GM19468 (cell line): ENCODE data around the gene DLG4.
A peak's percentile ranks its signal among the peaks of the same experiment; 100 is the strongest.

Experiments
- ATAC-seq: cut with Tn5 transposase; IDR thresholded peaks from one replicate; pipeline ENCODE4 v1.9.1; 2021; ENCODE audit warnings: mild to moderate bottlenecking, moderate library complexity, moderate number of reproducible peaks; ENCODE audit not compliant: unreplicated experiment; ENCODE audit errors: extremely low read depth

DLG4 gene

DNA sequence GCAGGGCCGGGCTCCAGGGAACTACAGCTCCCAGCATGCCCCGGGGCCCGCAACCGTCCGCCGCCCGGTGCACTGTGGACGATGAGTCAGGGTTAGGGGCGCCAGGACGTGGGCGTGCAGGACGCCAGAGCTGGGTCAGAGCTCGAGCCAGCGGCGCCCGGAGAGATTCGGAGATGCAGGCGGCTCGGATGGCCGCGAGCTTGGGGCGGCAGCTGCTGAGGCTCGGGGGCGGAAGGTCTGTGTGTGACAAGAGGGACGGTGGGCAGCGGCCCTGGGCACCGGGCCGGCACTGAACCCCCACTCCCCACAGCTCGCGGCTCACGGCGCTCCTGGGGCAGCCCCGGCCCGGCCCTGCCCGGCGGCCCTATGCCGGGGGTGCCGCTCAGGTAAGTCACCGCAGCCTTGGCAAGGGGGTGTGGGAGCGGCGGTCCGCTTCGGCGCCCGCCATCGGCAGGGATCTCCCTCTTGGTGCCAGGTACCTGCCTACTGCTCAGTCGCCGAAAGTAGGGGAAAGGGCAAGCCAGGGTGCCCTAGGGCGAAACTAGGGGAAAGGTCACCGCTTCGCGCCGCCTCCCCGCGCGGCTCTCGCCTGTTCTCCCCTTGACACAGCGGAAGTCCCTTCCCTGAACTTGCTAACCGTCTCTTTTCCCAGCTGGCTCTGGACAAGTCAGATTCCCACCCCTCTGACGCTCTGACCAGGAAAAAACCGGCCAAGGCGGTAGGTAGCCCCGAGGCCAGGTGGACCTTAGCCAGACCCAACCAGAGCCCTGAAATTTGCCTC, at the start of gene DLG4, which contains the start of gene ACADVL:
Gene DLG4, minus strand, starts transcription at position 25 of the 781 bp plus-strand sequence.
Gene ACADVL, plus strand, starts transcription at position 127 of the 781 bp plus-strand sequence. Its CDS starts 47 bp downstream, at position 174.
- no peak for ATAC-seq

DNA sequence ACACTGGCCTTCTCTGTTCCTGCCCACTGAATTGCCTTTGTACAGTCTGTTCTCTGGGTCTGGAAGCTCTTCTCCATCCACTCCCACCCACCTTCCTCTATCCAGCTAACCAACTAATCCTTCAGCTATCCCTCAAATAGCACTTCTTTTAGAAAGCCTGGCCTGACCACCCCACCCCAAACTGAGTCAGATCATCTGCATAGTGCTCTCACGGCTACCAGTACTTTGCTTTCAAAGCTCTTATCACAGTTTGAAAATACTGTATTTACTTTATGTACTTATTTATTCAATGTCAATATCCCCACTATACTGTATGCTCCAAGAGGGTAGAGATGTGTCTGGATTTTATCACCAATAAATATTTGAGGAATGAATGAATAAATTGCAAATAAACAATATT, 47.1 kb upstream of the DLG4 start:
- no peak for ATAC-seq

DNA sequence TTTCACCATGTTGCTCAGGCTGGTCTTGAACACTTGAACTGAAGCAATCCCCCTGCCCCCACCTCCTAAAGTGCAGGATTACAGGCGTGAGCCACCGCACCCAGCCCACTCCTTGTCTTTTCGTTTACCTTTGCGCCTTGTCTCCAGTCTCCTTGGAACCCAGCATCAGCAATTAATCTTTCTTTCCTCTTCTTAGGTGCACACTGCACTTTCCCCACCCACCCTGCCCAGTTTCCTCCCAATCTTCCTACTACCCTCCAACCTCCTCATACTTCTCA, 44.1 kb upstream of the DLG4 start:
- no peak for ATAC-seq

DNA sequence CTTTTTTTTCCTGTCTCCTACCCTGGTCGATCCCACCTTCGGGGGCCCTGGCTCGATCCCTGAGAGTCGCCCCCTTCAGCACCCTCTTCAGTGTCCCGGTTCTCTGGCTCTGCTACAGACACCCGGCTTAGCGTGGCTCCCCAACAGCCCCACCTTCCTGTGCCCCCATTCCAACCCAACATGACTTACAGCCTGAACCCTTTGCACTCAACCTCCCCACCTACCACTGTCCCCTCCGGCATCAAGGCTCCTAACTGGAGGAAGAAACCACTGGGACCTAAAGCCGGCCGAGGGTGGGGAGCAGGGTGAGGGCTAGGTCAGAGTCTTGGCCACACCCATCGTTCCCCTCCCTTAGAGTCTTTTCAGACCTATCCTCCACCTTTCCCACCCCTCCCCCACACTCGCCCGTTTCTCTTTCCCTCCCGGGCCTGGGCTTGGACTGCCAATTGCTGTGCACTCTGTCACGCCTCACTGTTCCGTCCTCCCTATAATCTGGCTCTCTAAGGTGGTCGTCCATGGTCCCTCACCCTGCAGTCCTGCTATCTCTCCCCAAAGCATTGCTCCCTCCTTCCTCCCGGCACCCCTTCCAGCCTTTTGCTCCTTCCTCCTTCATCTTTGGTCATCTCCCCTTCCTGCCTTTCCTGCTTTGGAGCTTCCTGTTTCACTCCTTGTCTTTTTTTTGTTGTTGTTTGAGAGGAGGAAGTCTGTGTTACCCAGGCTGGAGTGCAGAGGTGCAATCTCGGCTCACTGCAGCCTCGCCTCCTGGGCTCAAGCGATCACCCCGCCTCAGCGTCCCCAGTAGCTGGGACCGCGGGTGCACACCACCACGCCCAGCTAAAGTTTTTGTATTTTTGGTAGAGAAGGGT, 43.5 kb upstream of the DLG4 start:
- no peak for ATAC-seq

DNA sequence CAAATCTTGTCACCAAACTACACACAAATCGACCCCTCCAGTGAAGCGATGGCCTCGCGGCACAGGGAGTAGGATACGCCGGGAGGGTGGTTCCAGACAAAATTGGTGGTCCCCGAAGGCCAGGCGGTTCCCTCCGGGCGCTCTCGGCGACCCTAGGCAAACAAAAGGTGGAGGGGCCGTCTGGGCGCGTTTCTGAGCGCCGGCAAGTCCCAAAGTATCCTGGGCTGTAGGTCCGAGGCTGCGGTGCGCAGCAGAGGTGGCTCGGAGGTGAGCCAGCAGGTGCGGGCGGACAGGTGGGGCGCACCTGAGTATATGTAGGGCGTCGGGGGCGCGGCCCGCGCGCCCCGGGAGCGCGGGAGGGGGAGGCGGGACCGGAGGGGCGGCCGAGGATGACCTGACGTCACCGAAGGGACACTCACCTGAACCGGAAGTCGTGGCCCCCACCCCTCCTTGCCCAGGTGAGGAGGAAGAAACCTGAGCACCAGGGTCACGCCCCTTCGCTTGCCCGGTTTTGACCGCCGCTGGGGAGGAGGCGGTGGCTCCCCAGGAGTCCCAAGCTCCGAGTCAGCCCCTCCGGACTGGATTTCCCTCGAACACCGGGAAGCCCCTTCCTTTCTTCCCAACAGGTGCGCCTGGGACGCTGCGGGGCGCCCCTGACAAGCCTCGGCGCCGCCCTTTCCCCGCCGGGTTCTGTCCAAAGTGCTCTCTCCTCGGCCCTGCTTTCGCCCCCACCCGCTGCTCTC, 42.7 kb upstream of the DLG4 start, which contains the start of gene CLDN7:
Gene CLDN7, minus strand, starts transcription at position 287 of the 743 bp plus-strand sequence. CDS start 435 bp downstream, outside the sequence.
- no peak for ATAC-seq

DNA sequence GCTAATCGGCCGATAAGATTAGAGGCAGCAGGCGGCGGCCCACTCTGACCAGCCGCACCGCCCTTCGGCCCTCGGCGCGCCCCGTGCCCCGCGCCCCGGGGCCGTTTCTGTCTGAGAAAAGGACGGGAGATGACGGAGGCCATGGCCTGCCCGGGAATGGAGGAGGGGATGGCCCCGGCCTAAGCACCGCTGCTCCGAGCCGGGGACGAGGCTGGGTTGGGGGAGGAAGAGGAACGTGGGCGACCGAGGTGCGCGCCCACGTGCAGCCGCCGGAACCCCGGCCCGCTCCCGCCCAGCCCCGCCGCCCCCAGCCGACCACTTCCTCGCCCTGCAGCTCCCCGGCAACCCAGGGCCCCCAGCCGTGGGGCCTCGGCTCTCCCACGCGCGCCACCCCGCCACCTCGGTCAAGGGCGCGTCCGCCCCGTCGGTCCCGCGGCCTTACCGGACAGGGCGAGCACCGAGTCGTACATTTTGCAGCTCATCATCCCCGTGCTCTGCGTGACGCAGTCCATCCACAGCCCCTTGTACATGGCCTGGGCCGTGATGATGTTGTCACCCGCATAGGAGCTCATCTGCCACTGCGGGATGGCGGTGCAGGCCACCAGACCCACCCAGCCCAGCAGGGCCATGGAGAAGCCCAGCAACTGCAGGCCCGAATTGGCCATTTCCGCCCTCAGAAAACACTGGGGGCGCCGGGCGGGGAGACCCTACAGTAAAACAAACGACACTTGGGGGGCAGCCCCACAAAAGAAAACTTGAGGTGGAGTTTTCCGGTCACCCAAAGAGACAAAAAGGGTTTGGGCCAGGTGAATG, 41.9 kb upstream of the DLG4 start:
- no peak for ATAC-seq

DNA sequence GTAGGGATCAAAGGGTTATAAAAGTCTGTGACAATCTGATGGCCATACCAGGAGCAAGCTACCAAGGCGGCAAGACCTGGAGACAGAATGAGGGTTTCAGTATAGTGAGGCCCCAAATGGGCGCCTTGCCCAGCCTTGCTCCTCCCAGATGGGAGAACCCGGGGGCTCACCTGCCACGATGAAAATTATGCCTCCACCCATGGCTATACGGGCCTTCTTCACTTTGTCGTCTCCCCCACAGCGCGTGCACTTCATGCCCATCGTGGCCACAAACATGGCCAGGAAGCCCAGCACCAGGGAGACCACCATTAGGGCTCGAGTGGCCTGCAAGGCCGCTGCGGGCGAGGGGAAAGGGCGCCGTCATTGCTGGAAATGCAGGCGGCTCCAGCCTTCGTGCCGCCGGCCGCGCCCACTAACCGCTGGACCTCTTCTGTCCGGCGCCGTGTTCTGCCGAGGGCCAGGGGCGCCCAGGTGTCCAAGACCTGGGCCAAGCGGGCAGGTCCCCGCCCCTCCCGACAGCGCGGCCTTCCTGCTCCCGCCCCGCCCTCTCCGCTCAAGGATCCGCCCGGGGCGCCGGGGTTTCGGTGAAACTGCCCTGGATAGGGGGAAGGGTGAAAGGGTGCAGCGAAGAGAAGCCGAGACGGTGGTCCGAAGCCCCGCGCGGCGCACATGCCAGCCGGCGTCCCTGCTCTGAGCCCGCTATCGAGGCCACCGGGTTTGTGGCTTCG, 41.2 kb upstream of the DLG4 start:
- ATAC-seq, result no peak

DNA sequence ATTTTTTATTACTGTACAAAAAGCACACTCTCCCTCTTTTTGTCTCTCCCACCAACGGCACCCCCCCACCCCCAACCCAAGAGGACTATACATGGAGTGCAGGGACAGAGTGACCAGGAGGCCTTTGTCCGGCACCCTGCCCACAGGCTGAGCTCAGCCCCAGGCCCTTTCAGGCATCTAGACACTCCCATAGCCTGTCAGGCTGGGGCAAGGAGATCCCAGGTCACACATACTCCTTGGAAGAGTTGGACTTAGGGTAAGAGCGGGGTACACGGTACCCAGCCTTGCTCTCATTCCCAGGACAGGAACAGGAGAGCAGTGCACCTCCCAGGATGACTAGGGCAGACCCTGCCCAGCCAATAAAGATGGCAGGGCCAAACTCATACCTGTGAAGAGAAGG, 40.5 kb upstream of the DLG4 start:
- ATAC-seq, result no peak

DNA sequence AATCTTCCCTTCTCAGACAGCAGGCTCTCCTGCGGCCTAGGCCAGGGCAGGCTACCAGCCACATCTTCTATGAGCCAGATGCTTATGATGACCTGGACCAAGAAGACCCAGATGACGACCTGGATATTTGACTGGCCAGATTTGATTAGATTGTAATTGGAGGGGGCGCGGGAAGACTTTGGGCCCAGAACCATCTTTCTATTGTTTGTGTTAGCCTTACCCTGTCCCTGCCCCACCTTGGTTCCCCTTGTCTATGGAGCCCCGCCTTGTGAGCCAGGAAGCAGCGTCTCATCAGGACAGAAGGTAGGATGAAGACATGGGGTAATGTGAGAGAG, 39.9 kb upstream of the DLG4 start:
- no peak for ATAC-seq

DNA sequence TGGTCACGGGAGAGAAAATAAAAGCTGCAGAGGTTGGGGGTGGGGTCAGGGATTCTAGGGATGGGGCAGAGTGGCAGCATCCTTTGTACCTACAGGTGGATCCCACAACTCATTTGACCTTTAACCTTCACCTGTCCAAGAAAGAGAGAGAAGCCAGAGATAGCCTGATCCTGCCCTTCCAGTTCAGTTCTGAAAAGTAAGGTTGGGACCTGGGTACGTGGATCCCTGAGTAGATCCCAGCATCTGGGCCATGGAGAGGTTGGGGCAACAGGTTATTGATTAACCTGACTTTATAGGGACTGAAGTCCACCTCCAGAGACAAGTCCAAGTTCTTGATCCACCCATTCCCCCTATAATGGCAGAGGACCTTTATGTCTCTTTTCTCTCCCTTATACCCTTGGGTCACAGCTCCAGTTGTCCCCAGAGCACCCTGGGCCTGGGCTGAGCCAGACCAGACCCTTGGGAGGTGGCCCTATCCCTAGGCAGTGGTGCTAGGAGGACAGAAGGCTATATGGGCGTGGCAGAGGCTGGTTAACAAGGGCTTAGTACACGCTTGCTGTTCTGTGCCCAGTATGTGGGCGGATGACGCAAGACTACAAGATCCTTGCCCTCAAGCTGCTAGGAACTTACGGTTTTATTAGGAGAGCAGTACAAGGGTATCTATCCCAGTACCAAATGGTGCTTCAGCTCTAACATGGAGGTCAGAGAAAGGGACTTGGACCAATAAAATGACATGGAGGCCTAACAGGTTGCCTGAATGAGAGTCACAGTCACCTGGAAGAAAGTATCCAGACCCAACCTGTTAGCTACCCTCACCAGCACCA, 39.3 kb upstream of the DLG4 start:
- ATAC-seq, result no peak

DNA sequence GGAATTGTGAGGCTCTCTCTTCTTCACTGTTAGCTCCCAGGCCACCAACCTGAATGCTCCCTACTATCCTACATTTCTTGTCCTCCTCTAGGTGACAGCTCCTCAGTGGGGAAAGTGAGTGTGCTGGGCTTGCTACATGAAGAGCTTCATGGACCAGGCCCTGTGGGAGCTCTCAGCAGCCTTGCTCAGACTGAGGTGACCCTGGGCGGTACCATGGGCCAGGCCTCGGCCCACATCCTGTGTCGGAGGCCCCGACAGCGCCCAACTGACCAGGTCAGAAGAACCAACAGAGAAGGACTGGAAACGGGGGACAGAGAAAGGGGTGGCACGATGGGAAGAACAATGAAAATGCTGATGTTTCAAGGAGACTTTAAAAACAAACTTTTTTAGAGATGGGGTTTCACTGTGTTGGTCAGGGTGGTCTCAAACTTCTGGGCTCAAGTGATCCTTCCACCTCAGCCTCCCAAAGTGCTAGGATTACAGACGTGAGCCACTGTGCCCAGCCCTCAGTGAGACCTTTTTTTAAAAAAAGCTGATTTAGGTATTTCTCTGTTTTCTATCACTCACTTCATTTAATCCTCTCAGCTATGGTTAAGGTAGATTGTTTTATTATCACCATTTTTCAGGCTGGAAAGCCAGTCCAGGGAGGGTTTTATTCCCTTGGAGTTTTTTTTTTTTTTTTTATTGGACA, 37.3 kb upstream of the DLG4 start:
- ATAC-seq, result no peak

DNA sequence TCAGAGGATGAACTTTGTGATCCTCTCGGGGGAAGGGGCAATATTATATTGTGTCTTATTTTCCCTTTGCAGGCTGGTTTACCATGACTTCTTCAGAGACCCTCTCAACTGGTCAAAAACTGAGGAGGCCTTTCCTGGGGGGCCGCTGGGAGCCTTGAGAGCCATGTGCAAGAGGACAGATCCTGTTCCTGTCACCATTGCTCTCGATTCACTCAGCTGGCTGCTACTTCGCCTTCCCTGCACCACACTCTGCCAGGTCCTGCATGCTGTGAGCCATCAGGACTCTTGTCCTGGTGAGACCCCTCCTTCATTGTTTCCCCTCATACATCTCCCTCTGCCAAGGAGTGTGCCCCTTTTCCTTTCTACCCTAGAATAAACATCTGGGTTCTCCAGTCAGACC, 34.9 kb upstream of the DLG4 start:
- ATAC-seq, result no peak

DNA sequence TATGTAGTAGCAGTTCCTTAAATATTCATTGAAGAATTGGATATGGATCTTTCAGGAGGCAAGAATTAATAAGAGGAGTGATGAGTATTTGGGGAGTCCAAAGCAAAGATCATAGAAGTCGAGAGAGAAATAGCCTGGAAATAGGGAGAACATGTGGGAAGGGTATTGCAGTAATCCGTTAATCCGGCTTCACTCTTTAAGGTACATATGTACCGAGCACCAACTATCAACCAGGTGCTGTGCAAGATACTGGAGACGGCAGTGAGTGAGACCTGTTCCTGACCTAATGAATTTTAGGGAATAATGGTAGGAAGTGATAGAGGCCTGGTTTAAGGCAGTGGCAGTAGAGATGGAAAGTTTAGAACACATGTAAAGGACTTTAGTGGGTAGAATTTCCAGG, 33.4 kb upstream of the DLG4 start:
- no peak for ATAC-seq

DNA sequence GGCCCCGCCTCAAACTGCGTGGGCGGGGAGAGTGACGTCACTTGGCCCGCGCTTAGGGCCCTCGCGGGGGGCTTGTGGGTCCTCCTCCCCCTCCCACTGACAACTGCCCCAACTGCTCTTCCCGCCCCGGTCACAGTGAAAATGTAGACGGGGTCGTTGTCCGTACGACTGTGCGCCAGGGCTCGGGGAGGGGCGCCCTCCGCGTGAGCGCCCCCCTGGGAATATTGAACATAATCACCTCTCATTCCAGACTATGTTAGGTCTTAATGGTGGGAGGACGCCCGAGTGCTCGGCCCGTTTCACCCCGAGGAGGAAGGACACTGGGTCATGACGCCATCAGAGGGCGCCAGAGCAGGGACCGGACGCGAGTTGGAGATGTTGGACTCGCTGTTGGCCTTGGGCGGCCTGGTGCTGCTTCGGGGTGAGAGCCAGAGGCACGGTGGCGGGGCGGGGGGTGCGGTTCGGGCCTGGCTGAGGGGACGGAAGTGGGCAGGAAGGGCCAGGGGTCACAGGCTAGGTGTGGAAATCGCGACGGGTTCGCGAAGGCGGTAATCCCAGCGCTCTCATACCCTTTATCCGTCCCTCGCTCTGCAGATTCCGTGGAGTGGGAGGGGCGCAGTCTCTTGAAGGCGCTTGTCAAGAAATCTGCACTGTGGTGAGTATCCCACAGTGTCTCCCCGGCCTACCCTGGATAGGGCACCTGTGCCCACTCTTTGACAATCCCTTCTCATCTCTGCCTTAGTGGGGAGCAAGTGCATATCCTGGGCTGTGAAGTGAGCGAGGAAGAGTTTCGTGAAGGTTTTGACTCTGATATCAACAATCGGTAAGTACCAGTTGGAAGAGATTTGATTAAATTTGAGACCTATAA, 32.8 kb upstream of the DLG4 start, which contains the start of gene ELP5:
Gene ELP5, plus strand, starts transcription at position 40 of the 868 bp plus-strand sequence. Its CDS starts 336 bp downstream, at position 376.
- peak; percentile 14 for ATAC-seq

DNA sequence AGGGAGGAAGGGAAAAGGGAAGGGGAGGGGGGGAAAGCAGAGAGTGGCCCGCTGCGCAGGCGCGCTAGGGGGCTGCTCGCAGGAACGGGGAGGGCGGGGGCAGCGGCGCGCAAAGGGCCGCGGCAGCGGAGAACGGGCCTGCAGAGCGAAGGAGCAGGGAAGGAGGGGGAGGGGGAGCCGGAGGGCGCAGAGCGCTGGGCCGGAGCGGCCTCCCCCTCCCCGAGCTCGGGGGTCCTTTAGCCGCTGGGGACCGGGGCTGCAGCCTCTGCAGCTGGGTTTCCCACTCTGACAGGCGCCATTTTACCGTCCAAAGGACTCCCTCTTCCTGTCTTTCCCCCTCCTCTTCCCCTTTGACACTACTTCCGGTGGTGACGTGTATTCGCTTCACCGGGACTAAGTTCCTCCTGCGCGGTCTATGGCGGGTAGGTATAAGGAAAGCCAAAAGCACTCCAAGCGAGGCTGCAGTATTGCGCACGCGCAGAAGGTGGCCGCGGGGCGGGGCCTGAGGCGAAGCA, 32.1 kb upstream of the DLG4 start, which contains the start of gene CTDNEP1:
Gene CTDNEP1, minus strand, starts transcription at position 74 of the 515 bp plus-strand sequence. CDS start 438 bp downstream, outside the sequence.
- ATAC-seq, result peak; percentile 77
